ENCODE data around the gene MBL2. TPM values are rescaled to one million over a fixed set of nuclear protein-coding genes. Genes with fewer than 3 reads are reported as not detected.

The MBL2 gene
- polyA plus RNA-seq, 1 experiment = not detected

DNA sequence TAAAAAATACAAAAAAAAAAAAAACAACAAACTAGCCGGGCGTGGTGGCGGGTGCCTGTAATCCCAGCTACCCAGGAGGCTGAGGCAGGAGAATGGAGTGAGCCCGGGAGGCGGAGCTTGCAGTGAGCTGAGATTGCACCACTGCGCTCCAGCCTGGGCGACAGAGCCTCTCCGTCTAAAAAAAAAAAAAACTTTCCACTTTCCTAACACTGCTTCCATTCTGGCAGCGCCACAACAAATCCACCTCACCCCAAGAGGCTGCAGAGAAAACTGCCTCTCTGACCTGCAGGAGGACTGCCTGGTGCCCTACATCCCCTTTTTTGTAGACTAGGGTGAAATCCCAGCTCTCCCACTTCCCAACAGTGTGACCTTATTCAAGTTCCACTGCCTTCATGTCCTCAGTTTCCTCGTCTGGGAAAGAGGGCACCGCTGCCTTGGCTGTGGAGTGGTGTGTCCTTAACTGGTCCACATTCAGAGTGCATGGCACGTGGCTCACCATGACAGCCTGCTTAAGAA is 2.6 kb upstream of the MBL2 start:
- DNase-seq (ENCODE audit: low read depth, low spot score) = no peak
- Histone ChIP-seq H3K4me3 (ENCODE audit: low read depth, low read length) (no peak overlapping the region), H3K9me3 (ENCODE audit: control insufficient read depth, insufficient read depth, low read length) (peaks cover 3% of the 10 kb centered on the region; the same call in 1 of the 2 replicates), H3K27me3 (ENCODE audit: control insufficient read depth, insufficient read depth, low read length) (peaks cover 12% of the 10 kb centered on the region), H3K27ac (ENCODE audit: low read depth, low read length) (no peak overlapping the region)
- ChIA-PET POLR2A (no interaction called here), CTCF (interaction anchor here (1.3 kb wide), 1 partner anchor 29 kb away, joined by 4 read pairs; no protein-coding TSS in a partner anchor)
- TF ChIP-seq, protein P1, sequence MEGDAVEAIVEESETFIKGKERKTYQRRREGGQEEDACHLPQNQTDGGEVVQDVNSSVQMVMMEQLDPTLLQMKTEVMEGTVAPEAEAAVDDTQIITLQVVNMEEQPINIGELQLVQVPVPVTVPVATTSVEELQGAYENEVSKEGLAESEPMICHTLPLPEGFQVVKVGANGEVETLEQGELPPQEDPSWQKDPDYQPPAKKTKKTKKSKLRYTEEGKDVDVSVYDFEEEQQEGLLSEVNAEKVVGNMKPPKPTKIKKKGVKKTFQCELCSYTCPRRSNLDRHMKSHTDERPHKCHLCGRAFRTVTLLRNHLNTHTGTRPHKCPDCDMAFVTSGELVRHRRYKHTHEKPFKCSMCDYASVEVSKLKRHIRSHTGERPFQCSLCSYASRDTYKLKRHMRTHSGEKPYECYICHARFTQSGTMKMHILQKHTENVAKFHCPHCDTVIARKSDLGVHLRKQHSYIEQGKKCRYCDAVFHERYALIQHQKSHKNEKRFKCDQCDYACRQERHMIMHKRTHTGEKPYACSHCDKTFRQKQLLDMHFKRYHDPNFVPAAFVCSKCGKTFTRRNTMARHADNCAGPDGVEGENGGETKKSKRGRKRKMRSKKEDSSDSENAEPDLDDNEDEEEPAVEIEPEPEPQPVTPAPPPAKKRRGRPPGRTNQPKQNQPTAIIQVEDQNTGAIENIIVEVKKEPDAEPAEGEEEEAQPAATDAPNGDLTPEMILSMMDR (IDR thresholded peaks at IDR 0.05; ENCODE audit: low read depth, low read length) = no peak

DNA sequence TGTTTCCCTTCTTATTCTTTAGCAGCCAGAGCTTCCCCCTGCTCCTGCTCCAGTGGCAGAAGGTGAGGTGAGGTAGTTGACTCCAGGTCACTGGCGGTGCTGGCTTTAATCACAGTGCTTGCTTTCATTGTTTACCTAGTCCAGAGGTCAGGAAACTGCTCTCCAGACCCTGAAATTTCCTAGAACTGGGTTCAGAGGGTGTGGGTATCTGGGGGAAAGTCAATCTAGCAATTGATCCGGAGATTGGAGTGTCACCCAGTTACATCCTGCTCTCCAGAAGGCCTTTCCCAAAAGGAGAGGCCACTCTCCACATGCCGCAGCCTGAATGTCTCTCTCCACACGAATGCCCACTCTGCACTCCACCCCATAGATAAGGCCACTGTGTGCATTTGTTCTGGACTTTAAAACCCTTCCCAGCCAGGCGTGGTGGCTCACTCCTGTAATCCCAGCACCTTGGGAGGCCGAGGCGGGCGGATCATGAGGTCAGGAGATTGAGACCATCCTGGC is 2.1 kb upstream of the MBL2 start:
- H3K4me3 ChIP-seq (ENCODE audit: low read depth, low read length) = no peak overlapping the region
- no peak overlapping the region for H3K27ac ChIP-seq (ENCODE audit: low read depth, low read length)
- CTCF ChIA-PET = no interaction called here
- TF ChIP-seq, protein P1 (IDR thresholded peaks at IDR 0.05; ENCODE audit: low read depth, low read length) = no peak
- POLR2A ChIA-PET = no interaction called here
- DNase-seq (ENCODE audit: low read depth, low spot score) = no peak
- peaks cover 3% of the 10 kb centered on the region; the same call in 1 of the 2 replicates for H3K9me3 ChIP-seq (ENCODE audit: control insufficient read depth, insufficient read depth, low read length)
- peaks cover 12% of the 10 kb centered on the region for H3K27me3 ChIP-seq (ENCODE audit: control insufficient read depth, insufficient read depth, low read length)

DNA sequence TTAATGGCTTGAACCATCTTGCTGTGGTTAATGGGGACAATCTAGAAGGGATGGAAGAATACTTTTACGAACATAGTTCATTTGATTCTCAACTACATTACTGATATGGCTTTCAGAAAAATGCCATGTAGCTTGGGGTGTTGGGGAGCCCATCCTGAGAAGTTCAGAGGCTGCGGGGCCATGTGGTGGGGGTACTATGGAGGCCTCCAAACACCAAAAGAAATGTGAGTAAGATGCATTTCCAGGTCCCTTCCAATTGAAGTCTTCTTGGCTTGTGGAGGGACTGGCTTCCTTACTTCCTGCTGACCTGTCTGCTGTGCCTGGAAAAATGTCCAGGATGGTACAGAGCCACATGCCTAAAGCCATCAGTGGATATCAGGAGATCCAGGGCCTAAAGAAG is 1.6 kb upstream of the MBL2 start:
- Histone ChIP-seq H3K4me3 (ENCODE audit: low read depth, low read length) (no peak overlapping the region), H3K27ac (ENCODE audit: low read depth, low read length) (no peak overlapping the region), H3K27me3 (ENCODE audit: control insufficient read depth, insufficient read depth, low read length) (peaks cover 12% of the 10 kb centered on the region), H3K9me3 (ENCODE audit: control insufficient read depth, insufficient read depth, low read length) (peaks cover 3% of the 10 kb centered on the region; the same call in 1 of the 2 replicates)
- ChIA-PET POLR2A (no interaction called here), CTCF (no interaction called here)
- no peak for DNase-seq (ENCODE audit: low read depth, low spot score)
- TF ChIP-seq, protein P1 (IDR thresholded peaks at IDR 0.05; ENCODE audit: low read depth, low read length) = no peak

DNA sequence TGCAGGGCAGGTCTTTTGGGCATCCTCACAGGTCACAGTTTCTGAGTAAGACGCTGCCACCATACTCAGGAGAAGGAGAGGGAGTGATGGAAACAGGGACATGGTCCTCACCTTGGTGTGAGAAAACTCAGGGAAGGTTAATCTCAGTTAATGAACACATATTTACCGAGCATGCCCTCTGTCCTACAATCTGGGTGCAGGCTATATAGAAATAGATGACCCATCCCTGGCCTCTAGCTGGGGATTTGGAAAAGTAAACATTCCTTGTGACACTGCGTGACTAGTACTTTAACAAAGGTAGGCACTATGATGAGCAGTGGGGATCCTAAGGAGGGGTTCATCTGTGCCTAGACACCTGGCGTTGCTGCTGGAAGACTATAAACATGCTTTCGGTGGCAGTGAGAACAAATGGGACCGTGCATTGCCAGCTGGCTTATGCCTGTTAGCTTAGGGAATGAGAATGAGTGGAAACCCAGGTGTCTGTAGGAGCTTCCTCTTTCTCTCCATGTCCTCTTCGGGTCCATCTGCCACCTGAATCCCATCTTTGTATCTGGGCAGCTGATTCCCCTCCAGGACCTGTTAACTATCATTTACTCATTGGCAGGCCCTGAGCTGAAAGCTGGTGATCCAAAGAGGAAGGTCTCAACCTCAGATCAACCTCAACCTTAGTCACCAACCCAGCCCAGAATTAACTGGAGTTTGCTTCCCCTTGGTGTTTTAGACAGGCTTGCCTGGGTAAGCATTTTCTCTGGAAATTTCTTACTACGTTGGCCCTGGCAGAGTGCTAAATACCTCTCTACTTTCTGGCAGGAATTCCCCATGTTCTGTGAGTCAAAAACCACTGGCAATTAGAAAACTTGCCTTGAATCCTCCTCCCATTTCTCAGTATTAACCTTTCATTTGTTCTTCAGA is 794 bp downstream of the MBL2 start:
- Histone ChIP-seq H3K27me3 (ENCODE audit: control insufficient read depth, insufficient read depth, low read length) (peaks cover 4% of the 10 kb centered on the region), H3K4me3 (ENCODE audit: low read depth, low read length) (no peak overlapping the region), H3K9me3 (ENCODE audit: control insufficient read depth, insufficient read depth, low read length) (no peaks in the 10 kb centered on the region), H3K27ac (ENCODE audit: low read depth, low read length) (no peak overlapping the region)
- POLR2A ChIA-PET = no interaction called here
- no peak for DNase-seq (ENCODE audit: low read depth, low spot score)
- CTCF ChIA-PET = interaction anchor here (0.9 kb wide), 1 partner anchor 9 kb away, joined by 3 read pairs; no protein-coding TSS in a partner anchor
- TF ChIP-seq, protein P1 (IDR thresholded peaks at IDR 0.05; ENCODE audit: low read depth, low read length) = no peak

DNA sequence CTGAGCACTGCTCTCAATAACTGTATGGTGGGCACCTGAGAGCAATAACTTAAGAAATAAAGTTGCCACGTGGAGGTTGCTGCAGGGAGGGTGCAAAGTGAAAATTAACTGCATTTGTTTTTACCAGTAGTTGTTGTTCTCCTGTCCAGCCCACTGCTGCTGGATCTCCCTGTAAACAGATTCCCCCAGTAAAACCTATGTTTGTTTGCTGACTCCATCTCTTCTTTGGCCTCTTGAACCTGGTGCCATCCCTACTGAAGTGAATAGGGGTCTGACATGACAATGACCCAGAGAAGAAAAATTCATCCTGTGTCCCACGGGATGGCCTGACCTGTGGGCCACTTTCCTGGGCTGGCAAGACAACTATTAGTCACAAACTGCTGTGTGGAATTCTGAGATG is 1.7 kb downstream of the MBL2 start:
- no peak overlapping the region for H3K27ac ChIP-seq (ENCODE audit: low read depth, low read length)
- no peak overlapping the region for H3K4me3 ChIP-seq (ENCODE audit: low read depth, low read length)
- H3K27me3 ChIP-seq (ENCODE audit: control insufficient read depth, insufficient read depth, low read length) = no peaks in the 10 kb centered on the region
- no peak for DNase-seq (ENCODE audit: low read depth, low spot score)
- POLR2A ChIA-PET = no interaction called here
- no peaks in the 10 kb centered on the region for H3K9me3 ChIP-seq (ENCODE audit: control insufficient read depth, insufficient read depth, low read length)
- CTCF ChIA-PET = no interaction called here
- TF ChIP-seq, protein P1 (IDR thresholded peaks at IDR 0.05; ENCODE audit: low read depth, low read length) = no peak

Measured in AG04450 (cell line).